H1 (cell line): ENCODE results near the gene PBX2. TPM values are rescaled to one million over a fixed set of nuclear protein-coding genes. Genes with fewer than 3 reads are reported as not detected.

ENCODE experiments used
- CTCF ChIA-PET: fragments of 300-600 bp; sonication (Branson Sonifier 250); formaldehyde crosslinking; loops from one replicate; lab custom pipeline; 2021; ENCODE audit not compliant: partially characterized antibody; lab: Charles Lee
- POLR2A ChIA-PET: fragments of 300-600 bp; sonication (Branson Sonifier 250); formaldehyde crosslinking; loops from one replicate; lab custom pipeline; 2021; ENCODE audit warnings: inconsistent platforms; ENCODE audit not compliant: partially characterized antibody; lab: Charles Lee
- DNase-seq, 2 experiments: peaks; one replicate each; pipeline versions ENCODE4 v3.0.0 to v3.0.0-alpha.2; 2010 to 2022; ENCODE audit warnings: low spot score in 2 of 2, low read depth in 1 of 2, mixed read lengths in 1 of 2
- FAIRE-seq: peaks from 2 replicates; lab custom pipeline; 2011; peaks lifted over from hg19 to GRCh38; lab: Jason Lieb, UNC
- H2AFZ ChIP-seq: 2 replicates; pipeline ENCODE4 v1.8.1; 2012; ENCODE audit warnings: low read length, inconsistent platforms
- H2AK5ac ChIP-seq: 2 replicates; pipeline ENCODE4 v1.6.1; 2013; ENCODE audit warnings: low read depth, low read length
- H2BK120ac ChIP-seq: replicated peaks from 2 replicates; pipeline ENCODE3; 2013; ENCODE audit warnings: low read depth, low read length, inconsistent platforms
- H2BK12ac ChIP-seq: 2 replicates; pipeline ENCODE4 v1.6.1; 2013; ENCODE audit warnings: low read depth, low read length
- H2BK15ac ChIP-seq: 2 replicates; pipeline ENCODE4 v1.6.1; 2013; ENCODE audit warnings: low read length
- H2BK20ac ChIP-seq: 2 replicates; pipeline ENCODE4 v1.6.1; 2013; ENCODE audit warnings: low read length
- H2BK5ac ChIP-seq: 2 replicates; pipeline ENCODE4 v1.6.1; 2013; ENCODE audit warnings: low read depth, low read length
- H3K14ac ChIP-seq: 2 replicates; pipeline ENCODE4 v1.6.1; 2013; ENCODE audit warnings: inconsistent platforms; ENCODE audit not compliant: insufficient read length
- H3K18ac ChIP-seq: 2 replicates; pipeline ENCODE4 v1.6.1; 2013; ENCODE audit warnings: low read length; ENCODE audit errors: extremely low read depth
- H3K23ac ChIP-seq: 2 replicates; pipeline ENCODE4 v1.6.1; 2013; ENCODE audit warnings: inconsistent platforms; ENCODE audit not compliant: insufficient read length
- H3K23me2 ChIP-seq: 2 replicates; pipeline ENCODE4 v1.6.1; 2013; ENCODE audit warnings: low read depth, low read length
- H3K27ac ChIP-seq: 2 replicates; pipeline ENCODE4 v1.6.1; 2011; ENCODE audit warnings: low read depth, low read length, inconsistent platforms
- H3K27me3 ChIP-seq, 4 experiments: replicated peaks in 1 of 4; 1 replicate in 1 of 4; 2 replicates in 3 of 4; pipeline versions ENCODE4 v1.6.1 to v1.8.1; 2011 to 2013; ENCODE audit warnings: low read length in 3 of 4, mild to moderate bottlenecking in 3 of 4, inconsistent platforms in 2 of 4, mixed read lengths in 2 of 4, moderate library complexity in 1 of 4; ENCODE audit not compliant: control insufficient read depth in 3 of 4, insufficient read depth in 3 of 4; ENCODE audit errors: extremely low read depth in 1 of 4
- H3K36me3 ChIP-seq, 4 experiments: 2 replicates each; pipeline versions ENCODE4 v1.6.1 to v1.8.1; 2011 to 2013; ENCODE audit warnings: mild to moderate bottlenecking in 4 of 4, low read length in 3 of 4, moderate library complexity in 2 of 4, control low read depth in 1 of 4, inconsistent platforms in 1 of 4; ENCODE audit not compliant: insufficient read depth in 4 of 4, control insufficient read depth in 2 of 4
- H3K4ac ChIP-seq: replicated peaks from 2 replicates; pipeline ENCODE3; 2013; ENCODE audit warnings: low read length, low read depth, mixed read lengths, inconsistent platforms; ENCODE audit not compliant: insufficient read length
- H3K4me1 ChIP-seq, 4 experiments: replicated peaks in 1 of 4; 1 replicate in 1 of 4; 2 replicates in 3 of 4; pipeline versions ENCODE4 v1.6.1 to v1.8.1; 2011 to 2013; ENCODE audit warnings: low read length in 3 of 4, inconsistent platforms in 2 of 4, mixed read lengths in 1 of 4; ENCODE audit not compliant: insufficient read depth in 4 of 4, control insufficient read depth in 3 of 4
- H3K4me2 ChIP-seq, 2 experiments: 2 replicates each; pipeline versions ENCODE4 v1.6.1 to v1.8.1; 2011 to 2013; ENCODE audit warnings: low read depth in 2 of 2, low read length in 2 of 2, control low read depth in 1 of 2, inconsistent platforms in 1 of 2, mild to moderate bottlenecking in 1 of 2; ENCODE audit not compliant: insufficient read depth in 1 of 2
- H3K4me3 ChIP-seq, 4 experiments: fragments of 200-600, 300-600 bp in 1 of 4; sonication (generic), shearing (Covaris generic), sonication (Bioruptor Twin) in 1 of 4; 2 replicates each; pipeline versions ENCODE4 v1.5.1 to v1.8.1; 2011 to 2016; ENCODE audit warnings: low read length in 4 of 4, low read depth in 3 of 4, control low read depth in 2 of 4, inconsistent platforms in 2 of 4, mild to moderate bottlenecking in 2 of 4, mixed read lengths in 1 of 4, moderate library complexity in 1 of 4; ENCODE audit not compliant: insufficient read depth in 2 of 4; ENCODE audit errors: extremely low read depth in 1 of 4
- H3K56ac ChIP-seq: replicated peaks from 2 replicates; pipeline ENCODE3; 2013; ENCODE audit warnings: low read depth, mild to moderate bottlenecking, mixed read lengths, low read length, inconsistent platforms; ENCODE audit not compliant: insufficient read length
- H3K79me1 ChIP-seq: 2 replicates; pipeline ENCODE4 v1.6.1; 2013; ENCODE audit warnings: low read depth, low read length, control low read depth
- H3K79me2 ChIP-seq, 2 experiments: 2 replicates each; pipeline versions ENCODE4 v1.6.1 to v1.8.1; 2012 to 2013; ENCODE audit warnings: low read length in 2 of 2, mild to moderate bottlenecking in 2 of 2, inconsistent platforms in 1 of 2; ENCODE audit not compliant: insufficient read depth in 2 of 2, control insufficient read depth in 1 of 2
- H3K9ac ChIP-seq, 4 experiments: replicated peaks in 1 of 4; 1 replicate in 1 of 4; 2 replicates in 3 of 4; pipeline versions ENCODE4 v1.6.1 to v1.8.1; 2011 to 2013; ENCODE audit warnings: low read depth in 3 of 4, low read length in 3 of 4, control low read depth in 2 of 4, mild to moderate bottlenecking in 2 of 4, moderate library complexity in 2 of 4, inconsistent platforms in 1 of 4; ENCODE audit errors: extremely low read depth in 1 of 4
- H3K9me3 ChIP-seq, 2 experiments: 2 replicates each; pipeline versions ENCODE4 v1.6.1 to v1.8.1; 2012 to 2013; ENCODE audit warnings: mild to moderate bottlenecking in 2 of 2, moderate library complexity in 2 of 2, control low read depth in 1 of 2, inconsistent platforms in 1 of 2, low read depth in 1 of 2, low read length in 1 of 2, mixed read lengths in 1 of 2; ENCODE audit not compliant: insufficient read depth in 2 of 2
- H4K20me1 ChIP-seq, 2 experiments: replicated peaks in 1 of 2; 2 replicates each; pipeline versions ENCODE3 to v1.8.1; 2011 to 2013; ENCODE audit warnings: inconsistent platforms in 2 of 2, low read length in 2 of 2, mild to moderate bottlenecking in 1 of 2; ENCODE audit not compliant: insufficient read depth in 2 of 2, control insufficient read depth in 1 of 2
- H4K5ac ChIP-seq: 2 replicates; pipeline ENCODE4 v1.6.1; 2013; ENCODE audit warnings: low read length, low read depth, mixed read lengths, inconsistent platforms; ENCODE audit not compliant: insufficient read length
- H4K8ac ChIP-seq: 2 replicates; pipeline ENCODE4 v1.8.0; 2013; ENCODE audit warnings: mild to moderate bottlenecking, moderate library complexity, low read length, inconsistent platforms; ENCODE audit not compliant: insufficient read depth; ENCODE audit errors: extremely low read depth
- H4K91ac ChIP-seq: replicated peaks from 2 replicates; pipeline ENCODE3; 2013; ENCODE audit warnings: low read length, mixed read lengths, inconsistent platforms; ENCODE audit not compliant: insufficient read length
- GTF2F1 ChIP-seq: IDR thresholded peaks from 2 replicates; pipeline ENCODE4 v1.6.1; 2012; ENCODE audit warnings: low read depth, low read length, improper control_type of control experiment, borderline replicate concordance
- HDAC2 ChIP-seq, 2 experiments: fragments of 300-600 bp in 1 of 2; sonication (generic) in 1 of 2; IDR thresholded peaks; 2 replicates each; pipeline ENCODE4 v1.6.1; 2011 to 2012; ENCODE audit warnings: low read depth in 2 of 2, low read length in 2 of 2, mild to moderate bottlenecking in 2 of 2, moderate library complexity in 2 of 2, borderline replicate concordance in 1 of 2, inconsistent platforms in 1 of 2
- KDM1A ChIP-seq: fragments of 200-600, 300-600 bp; sonication (generic); IDR thresholded peaks from 2 replicates; pipeline ENCODE4 v1.7.1; 2016; ENCODE audit warnings: mild to moderate bottlenecking, low read length, borderline replicate concordance
- POLR2AphosphoS5 ChIP-seq: IDR thresholded peaks from 2 replicates; pipeline ENCODE4 v1.6.1; 2011; ENCODE audit warnings: low read depth, low read length
- TAF1 ChIP-seq: IDR thresholded peaks from 2 replicates; pipeline ENCODE4 v1.6.1; 2011; ENCODE audit warnings: mild to moderate bottlenecking, low read depth, low read length
- WGBS, 2 experiments: shearing (Covaris generic) in 1 of 2; methylation state at CpG; one replicate each; pipeline versions ENCODE4 v1.1.6 to v1.1.7; 2013 to 2015; ENCODE audit warnings: low lambda C conversion rate in 2 of 2, mixed read lengths in 2 of 2, inconsistent platforms in 1 of 2, low coverage in 1 of 2, missing lambda C conversion rate in 1 of 2; ENCODE audit not compliant: insufficient replicate concordance in 2 of 2, insufficient coverage in 1 of 2, insufficient read length in 1 of 2; ENCODE audit errors: extremely low coverage in 1 of 2, missing lambda C conversion rate in 1 of 2; 5-methylcytosine and 5-hydroxymethylcytosine counted together
- polyA plus RNA-seq, 7 experiments: library from polyadenylated mRNA; depleted of rRNA in 3 of 7; stranded (reverse) in 5 of 7; unstranded in 2 of 7; fragments of >200 nt in 5 of 7; fragments of 200-250 nt in 2 of 7; gene quantifications; 1 replicate in 5 of 7; 2 replicates in 1 of 7; 4 replicates in 1 of 7; pipeline versions ENCODE4 v1.2.1 to v1.2.3, GENCODE V29; 2011 to 2013; ENCODE audit warnings: missing spikeins in 2 of 7, mixed read lengths in 2 of 7
- total RNA-seq: library from RNA; stranded (reverse); fragmentation: NEBNext Ultra II Directional; extraction: Animal tissue kit (Norgen Biotek cat#: 25700); gene quantifications from 2 replicates; pipeline ENCODE4 v1.2.1, GENCODE V29; 2021
- TF ChIP-seq, protein P1 (sequence below), 3 experiments: IDR thresholded peaks; 1 replicate in 2 of 3; 2 replicates in 1 of 3; pipeline versions ENCODE4 v1.5.1 to v1.6.1; 2011; ENCODE audit warnings: low read length in 3 of 3, mild to moderate bottlenecking in 3 of 3, inconsistent platforms in 2 of 3, low read depth in 1 of 3, moderate library complexity in 1 of 3; ENCODE audit not compliant: insufficient read depth in 1 of 3; ENCODE audit errors: control extremely low read depth in 1 of 3

The PBX2 gene
- total and polyA plus RNA-seq, 2 of the 8 experiments (the other 6 are each of a cell fraction or from before 2014, with no cell fraction given): 102 to 130 TPM

DNA sequence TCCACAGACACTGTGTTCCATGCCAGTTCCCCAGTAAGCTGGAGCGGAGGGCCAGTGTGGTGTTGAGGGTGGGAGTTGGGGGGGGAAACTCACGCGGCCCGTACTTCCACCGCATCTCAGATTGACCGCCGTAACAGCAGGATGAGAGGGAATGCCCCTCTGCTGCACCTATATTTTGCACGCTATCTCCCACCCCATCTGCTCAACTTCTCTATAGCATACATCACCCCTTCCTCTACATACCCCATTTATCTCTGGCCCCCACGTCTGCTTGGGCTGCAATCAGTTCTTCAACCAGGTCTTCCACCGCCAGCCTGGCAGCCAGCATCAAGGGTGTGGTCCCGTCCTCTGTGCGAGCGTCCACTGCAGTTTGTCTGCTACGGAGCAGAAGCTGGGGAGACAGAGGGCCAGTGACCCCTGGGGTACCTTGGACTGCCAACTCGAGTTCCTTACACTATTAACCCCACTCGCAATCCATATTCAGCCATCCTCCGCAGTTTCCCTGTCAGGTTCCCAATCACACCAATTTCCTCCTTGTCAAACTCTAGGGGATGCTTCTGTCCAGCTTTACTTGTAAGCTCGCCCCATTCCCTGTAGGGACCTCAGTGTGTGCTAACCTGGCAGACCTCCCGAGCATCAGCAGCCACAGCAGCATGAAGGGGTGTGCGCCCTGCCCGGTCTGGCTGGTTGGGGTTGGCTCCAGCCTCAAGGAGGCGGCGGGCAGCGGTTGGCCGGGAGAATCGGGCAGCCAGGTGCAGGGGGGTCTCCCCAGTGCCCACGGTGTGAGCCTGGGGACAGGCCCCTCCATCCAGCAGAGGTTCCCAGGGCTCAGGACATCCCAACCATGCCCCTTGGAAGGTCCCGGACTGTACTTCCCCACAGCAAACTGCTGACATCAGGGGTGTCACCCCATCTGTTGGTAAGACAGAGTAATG is 6.9 kb upstream of the PBX2 start:
- no peaks in the 10 kb centered on the region; the same call in 1 of the 2 replicates for H3K79me1 ChIP-seq
- peak overlapping the region; percentile 89 to 97 for H3K4me2 ChIP-seq
- CTCF ChIA-PET: interaction anchor here (0.8 to 2.6 kb wide), 6 partner anchors 8 to 78 kb away, joined by 3 to 9 read pairs (median 4); partner anchors contain the start of gene NOTCH4
- peak overlapping the region; percentile 71 for H4K91ac ChIP-seq
- H3K9me3 ChIP-seq: no peaks in the 10 kb centered on the region
- peak overlapping the region; percentile 96 for H3K27ac ChIP-seq
- H3K18ac ChIP-seq: peak overlapping the region; percentile 82
- H2AK5ac ChIP-seq: 0 out of 2 replicates have a peak overlapping the region, but pooled peaks have one; percentile 1
- no peaks in the 10 kb centered on the region for H4K20me1 ChIP-seq
- H4K5ac ChIP-seq: peak overlapping the region; percentile 90
- no peaks in the 10 kb centered on the region for H3K79me2 ChIP-seq
- H3K23ac ChIP-seq: no peak overlapping the region
- peak overlapping the region; percentile 94 for H2BK12ac ChIP-seq
- H3K27me3 ChIP-seq: no peaks in the 10 kb centered on the region
- H3K14ac ChIP-seq: no peak overlapping the region
- H3K9ac ChIP-seq: peak overlapping the region in 3 of 4 experiments; percentile 67 to 98 (median 94); a peak in 6 of 7 replicates
- H3K4me3 ChIP-seq: peak overlapping the region; percentile 66 to 97 (median 82)
- peak overlapping the region; percentile 89; the same call in 1 of the 2 replicates for H2BK15ac ChIP-seq
- POLR2A ChIA-PET: interaction anchor here (0.5 to 13.3 kb wide), 7 partner anchors 9 to 91 kb away, joined by 3 to 194 read pairs (median 4); partner anchors contain the start of genes AGPAT1, PRRT1 and RNF5
- H3K36me3 ChIP-seq: no peaks in the 10 kb centered on the region
- peak overlapping the region; percentile 69 for H2BK120ac ChIP-seq
- no peak for FAIRE-seq
- H3K23me2 ChIP-seq: peaks cover 7% of the 10 kb centered on the region; the same call in 1 of the 2 replicates
- no peak overlapping the region for H3K4ac ChIP-seq
- peak overlapping the region; percentile 98; the same call in 1 of the 2 replicates for H2BK5ac ChIP-seq
- 50% methylated on average over 27 of the region's 28 CpGs; no CpG with 5 or more reads in 1 of the 2 experiments for WGBS, 2 experiments
- DNase-seq: peak in 1 of 2 experiments; percentile 58
- no peak overlapping the region for H3K56ac ChIP-seq
- peaks cover 8 to 29% (median 16%) of the 10 kb centered on the region in 4 experiments for H3K4me1 ChIP-seq
- peak overlapping the region; percentile 95 for H4K8ac ChIP-seq
- peak overlapping the region; percentile 40; the same call in 1 of the 2 replicates for H2BK20ac ChIP-seq
- H2AFZ ChIP-seq: no peak overlapping the region; the same call in 1 of the 2 replicates
- 0 out of 2 replicates have a peak, but pooled peaks have one; percentile 31 for TF ChIP-seq TAF1
- TF ChIP-seq KDM1A: no peak
- TF ChIP-seq HDAC2 (IDR thresholded peaks at IDR 0.05; ENCODE audit: borderline replicate concordance in 1 of 2, low read depth in 2 of 2, low read length in 2 of 2): 0 out of 4 replicates have a peak, but pooled peaks of 1 of the 2 experiments have one; percentile 27
- peak; percentile 41; the same call in 1 of the 2 replicates for TF ChIP-seq POLR2AphosphoS5
- TF ChIP-seq GTF2F1: 0 out of 2 replicates have a peak, but pooled peaks have one; percentile 7
- TF ChIP-seq, protein P1, sequence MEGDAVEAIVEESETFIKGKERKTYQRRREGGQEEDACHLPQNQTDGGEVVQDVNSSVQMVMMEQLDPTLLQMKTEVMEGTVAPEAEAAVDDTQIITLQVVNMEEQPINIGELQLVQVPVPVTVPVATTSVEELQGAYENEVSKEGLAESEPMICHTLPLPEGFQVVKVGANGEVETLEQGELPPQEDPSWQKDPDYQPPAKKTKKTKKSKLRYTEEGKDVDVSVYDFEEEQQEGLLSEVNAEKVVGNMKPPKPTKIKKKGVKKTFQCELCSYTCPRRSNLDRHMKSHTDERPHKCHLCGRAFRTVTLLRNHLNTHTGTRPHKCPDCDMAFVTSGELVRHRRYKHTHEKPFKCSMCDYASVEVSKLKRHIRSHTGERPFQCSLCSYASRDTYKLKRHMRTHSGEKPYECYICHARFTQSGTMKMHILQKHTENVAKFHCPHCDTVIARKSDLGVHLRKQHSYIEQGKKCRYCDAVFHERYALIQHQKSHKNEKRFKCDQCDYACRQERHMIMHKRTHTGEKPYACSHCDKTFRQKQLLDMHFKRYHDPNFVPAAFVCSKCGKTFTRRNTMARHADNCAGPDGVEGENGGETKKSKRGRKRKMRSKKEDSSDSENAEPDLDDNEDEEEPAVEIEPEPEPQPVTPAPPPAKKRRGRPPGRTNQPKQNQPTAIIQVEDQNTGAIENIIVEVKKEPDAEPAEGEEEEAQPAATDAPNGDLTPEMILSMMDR (IDR thresholded peaks at IDR 0.05; ENCODE audit: control extremely low read depth in 1 of 3, insufficient read depth in 1 of 3, low read depth in 1 of 3, low read length in 3 of 3): 0 out of 4 replicates have a peak, but pooled peaks of 1 of the 3 experiments have one; percentile 2
